Loucy (cell line): ENCODE results near the gene TPRG1L.

Experiments used
- H2AFZ ChIP-seq: fragments of 200-600 bp; sonication (generic); 2 replicates; pipeline ENCODE4 v1.6.0; 2016; ENCODE audit warnings: antibody characterized with exemption, mild to moderate bottlenecking, low read length, moderate library complexity
- H3F3A ChIP-seq: fragments of 200-600 bp; 2 replicates; pipeline ENCODE4 v1.6.0; 2016; ENCODE audit warnings: antibody characterized with exemption, low read depth, mild to moderate bottlenecking
- H3K27me3 ChIP-seq: fragments of 200-600 bp; sonication (generic); 2 replicates; pipeline ENCODE4 v1.6.1; 2014; ENCODE audit warnings: low read length, mild to moderate bottlenecking; ENCODE audit not compliant: insufficient read depth, poor library complexity, severe bottlenecking
- H3K36me3 ChIP-seq: fragments of 200-600 bp; sonication (generic); 2 replicates; pipeline ENCODE4 v1.6.1; 2016; ENCODE audit warnings: low read length; ENCODE audit not compliant: insufficient read depth
- H3K4me1 ChIP-seq: fragments of 200-600 bp; sonication (generic); 2 replicates; pipeline ENCODE4 v1.5.1; 2014; ENCODE audit warnings: low read length, mild to moderate bottlenecking; ENCODE audit not compliant: insufficient read depth, poor library complexity, severe bottlenecking
- H3K4me2 ChIP-seq: fragments of 200-600 bp; sonication (generic); 2 replicates; pipeline ENCODE4 v1.6.0; 2014; ENCODE audit warnings: antibody characterized with exemption, low read length, low read depth, mild to moderate bottlenecking; ENCODE audit not compliant: poor library complexity, severe bottlenecking
- H3K4me3 ChIP-seq: fragments of 200-600 bp; sonication (generic); 2 replicates; pipeline ENCODE4 v1.5.1; 2014; ENCODE audit warnings: low read length, mild to moderate bottlenecking, mixed read lengths; ENCODE audit not compliant: poor library complexity, severe bottlenecking
- H3K79me2 ChIP-seq: fragments of 200-600 bp; sonication (generic); 2 replicates; pipeline ENCODE4 v1.6.1; 2014; ENCODE audit warnings: low read length; ENCODE audit not compliant: insufficient read depth
- H3K9ac ChIP-seq: fragments of 200-600 bp; sonication (generic); 2 replicates; pipeline ENCODE4 v1.6.0; 2014; ENCODE audit warnings: mild to moderate bottlenecking, low read depth, low read length, moderate library complexity; ENCODE audit not compliant: poor library complexity, severe bottlenecking
- H3K9me2 ChIP-seq: fragments of 200-600 bp; sonication (generic); replicated peaks from 2 replicates; pipeline ENCODE4 v1.6.1; 2016; ENCODE audit warnings: low read depth, low read length, mixed read lengths
- H3K9me3 ChIP-seq: fragments of 200-600 bp; sonication (generic); 2 replicates; pipeline ENCODE4 v1.6.1; 2014; ENCODE audit warnings: mild to moderate bottlenecking, antibody characterized with exemption, low read length, low read depth; ENCODE audit not compliant: insufficient read depth
- H4K20me1 ChIP-seq: fragments of 200-600 bp; sonication (generic); 2 replicates; pipeline ENCODE4 v1.6.0; 2014; ENCODE audit warnings: antibody characterized with exemption, low read length, mild to moderate bottlenecking; ENCODE audit not compliant: insufficient read depth, poor library complexity, severe bottlenecking
- EZH2phosphoT487 ChIP-seq: fragments of 200-600 bp; IDR thresholded peaks from 2 replicates; pipeline ENCODE4 v1.6.1; 2018; ENCODE audit warnings: antibody characterized with exemption, mild to moderate bottlenecking, moderate library complexity, borderline replicate concordance
- TF ChIP-seq, protein P1 (sequence below): fragments of 200-600 bp; sonication (generic); conservative IDR thresholded peaks from 2 replicates; pipeline ENCODE4 v1.5.1; 2014; ENCODE audit warnings: mild to moderate bottlenecking, antibody characterized with exemption, low read length

The TPRG1L gene

DNA sequence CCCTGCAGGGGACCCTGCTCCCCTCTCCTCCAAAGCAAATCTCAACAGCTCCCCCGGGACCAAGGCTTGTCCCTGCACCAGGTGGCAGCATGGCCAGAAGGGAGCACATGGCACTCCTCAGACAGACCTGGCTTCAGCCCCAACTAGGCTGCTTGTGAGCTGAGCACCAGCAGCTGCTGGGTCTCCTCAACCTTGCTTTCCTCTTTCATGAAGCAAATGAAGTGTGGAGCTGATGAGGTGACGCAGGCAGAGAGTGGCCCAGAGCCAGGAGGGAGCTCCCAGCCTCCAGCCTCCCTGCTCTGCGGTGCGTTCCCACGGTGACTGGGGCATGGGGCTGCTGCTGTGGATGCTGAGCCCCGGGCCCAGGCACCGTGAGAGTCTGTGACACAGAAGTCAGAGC, 47.5 kb upstream of the TPRG1L start:
- H3K4me1 ChIP-seq, result no peaks in the 10 kb centered on the region
- no peak overlapping the region for H3K4me3 ChIP-seq
- no peaks in the 10 kb centered on the region for H3K27me3 ChIP-seq
- H3K36me3 ChIP-seq, result no peaks in the 10 kb centered on the region; the same call in 1 of the 2 replicates
- H3F3A ChIP-seq, result no peaks in the 10 kb centered on the region
- no peak for TF ChIP-seq EZH2phosphoT487
- TF ChIP-seq, protein P1, sequence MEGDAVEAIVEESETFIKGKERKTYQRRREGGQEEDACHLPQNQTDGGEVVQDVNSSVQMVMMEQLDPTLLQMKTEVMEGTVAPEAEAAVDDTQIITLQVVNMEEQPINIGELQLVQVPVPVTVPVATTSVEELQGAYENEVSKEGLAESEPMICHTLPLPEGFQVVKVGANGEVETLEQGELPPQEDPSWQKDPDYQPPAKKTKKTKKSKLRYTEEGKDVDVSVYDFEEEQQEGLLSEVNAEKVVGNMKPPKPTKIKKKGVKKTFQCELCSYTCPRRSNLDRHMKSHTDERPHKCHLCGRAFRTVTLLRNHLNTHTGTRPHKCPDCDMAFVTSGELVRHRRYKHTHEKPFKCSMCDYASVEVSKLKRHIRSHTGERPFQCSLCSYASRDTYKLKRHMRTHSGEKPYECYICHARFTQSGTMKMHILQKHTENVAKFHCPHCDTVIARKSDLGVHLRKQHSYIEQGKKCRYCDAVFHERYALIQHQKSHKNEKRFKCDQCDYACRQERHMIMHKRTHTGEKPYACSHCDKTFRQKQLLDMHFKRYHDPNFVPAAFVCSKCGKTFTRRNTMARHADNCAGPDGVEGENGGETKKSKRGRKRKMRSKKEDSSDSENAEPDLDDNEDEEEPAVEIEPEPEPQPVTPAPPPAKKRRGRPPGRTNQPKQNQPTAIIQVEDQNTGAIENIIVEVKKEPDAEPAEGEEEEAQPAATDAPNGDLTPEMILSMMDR, result no peak
- H3K9ac ChIP-seq, result no peak overlapping the region
- H3K9me3 ChIP-seq, result no peaks in the 10 kb centered on the region
- no peaks in the 10 kb centered on the region for H3K9me2 ChIP-seq
- H3K4me2 ChIP-seq, result no peak overlapping the region
- H2AFZ ChIP-seq, result no peak overlapping the region
- no peaks in the 10 kb centered on the region for H4K20me1 ChIP-seq
- no peaks in the 10 kb centered on the region for H3K79me2 ChIP-seq

DNA sequence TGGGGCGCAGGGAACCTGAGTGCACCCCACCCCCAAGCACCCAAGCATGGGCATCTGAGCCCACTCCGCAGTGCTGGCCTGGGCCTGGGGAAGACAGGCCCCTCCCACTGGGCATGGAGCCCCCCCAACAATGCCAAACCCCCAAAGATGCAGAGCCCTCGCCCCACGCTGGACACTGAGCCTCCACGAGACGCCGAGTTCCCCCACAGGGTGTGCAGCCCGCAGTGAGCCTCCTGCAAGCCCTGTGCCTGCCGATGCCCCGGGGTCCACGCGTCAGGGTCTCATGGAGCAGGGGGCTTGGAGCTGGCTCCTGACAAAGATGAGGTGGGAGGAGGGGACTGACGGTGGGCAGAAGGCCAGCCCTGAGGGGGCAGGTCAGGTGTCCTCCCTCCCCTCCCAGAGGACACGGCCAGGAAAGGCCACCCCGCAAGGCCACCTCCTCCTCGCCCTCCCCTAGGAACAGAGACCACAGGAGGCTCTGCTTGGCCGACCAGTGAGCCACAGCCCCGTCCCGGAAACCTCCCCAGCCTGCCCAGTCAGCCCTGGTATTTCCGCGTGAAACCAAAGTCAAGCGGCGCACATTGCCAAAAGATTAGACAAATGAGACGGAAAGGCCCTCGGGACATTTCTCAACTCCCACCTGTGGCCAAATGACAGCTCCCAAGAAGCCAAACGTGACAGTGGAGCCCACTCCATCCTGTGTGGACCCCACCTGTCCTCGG, 46.9 kb upstream of the TPRG1L start:
- no peaks in the 10 kb centered on the region for H3K9me3 ChIP-seq
- no peaks in the 10 kb centered on the region for H3K27me3 ChIP-seq
- H3K4me1 ChIP-seq, result no peaks in the 10 kb centered on the region
- H2AFZ ChIP-seq, result no peak overlapping the region
- H3K79me2 ChIP-seq, result no peaks in the 10 kb centered on the region
- no peaks in the 10 kb centered on the region for H3F3A ChIP-seq
- H3K36me3 ChIP-seq, result no peaks in the 10 kb centered on the region
- no peaks in the 10 kb centered on the region for H4K20me1 ChIP-seq
- H3K9me2 ChIP-seq, result no peaks in the 10 kb centered on the region
- no peak overlapping the region for H3K4me2 ChIP-seq
- H3K9ac ChIP-seq, result no peak overlapping the region
- H3K4me3 ChIP-seq, result no peak overlapping the region
- TF ChIP-seq, protein P1, result no peak
- TF ChIP-seq EZH2phosphoT487, result no peak

DNA sequence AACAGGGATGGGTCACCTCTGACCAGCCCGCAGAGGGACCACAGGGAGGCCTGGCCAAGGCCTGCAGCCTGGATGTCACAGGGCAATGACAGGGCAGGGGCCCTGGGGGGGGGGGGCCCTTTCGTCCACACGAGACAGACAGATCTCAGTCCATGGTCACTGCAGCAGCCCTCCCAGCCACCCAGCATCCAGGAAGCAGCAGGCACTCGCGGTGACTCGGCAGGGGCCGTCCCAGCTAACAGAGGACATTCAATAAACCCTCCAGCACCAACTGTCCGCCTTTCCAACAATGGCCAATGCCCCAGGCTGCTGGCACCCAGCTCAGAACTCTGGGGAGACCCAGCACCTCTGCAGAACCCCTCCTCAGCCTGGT, 46.4 kb upstream of the TPRG1L start:
- Histone ChIP-seq H2AFZ (no peak overlapping the region), H4K20me1 (no peaks in the 10 kb centered on the region), H3K4me3 (no peak overlapping the region), H3K4me1 (no peaks in the 10 kb centered on the region), H3K36me3 (no peaks in the 10 kb centered on the region), H3K9me2 (no peaks in the 10 kb centered on the region), H3K4me2 (no peak overlapping the region), H3F3A (no peaks in the 10 kb centered on the region), H3K9ac (no peak overlapping the region), H3K79me2 (no peaks in the 10 kb centered on the region), H3K9me3 (no peaks in the 10 kb centered on the region), H3K27me3 (no peaks in the 10 kb centered on the region)
- TF ChIP-seq, protein P1, result no peak
- TF ChIP-seq EZH2phosphoT487, result no peak
